ENCODE results near the gene PCBP3.

PCBP3 gene

GRCh38 chr21:45899317-45900033 lies 255.9 kb downstream of the PCBP3 start:
- Histone ChIP-seq H4K20me1 (ENCODE audit: insufficient read depth, low read length) (no peaks in the 10 kb centered on the region), H2AFZ (ENCODE audit: low read length) (no peak overlapping the region), H3K36me3 (replicated peaks; ENCODE audit: insufficient read depth, low read length) (no peaks in the 10 kb centered on the region), H3F3A (ENCODE audit: insufficient read depth, low read length) (no peaks in the 10 kb centered on the region), H3K4me3 (ENCODE audit: low read length) (no peak overlapping the region), H3K79me2 (ENCODE audit: low read length) (no peaks in the 10 kb centered on the region), H3K4me2 (ENCODE audit: low read depth, low read length) (no peak overlapping the region), H3K4me1 (ENCODE audit: low read length) (no peaks in the 10 kb centered on the region), H3K9me3 (replicated peaks; ENCODE audit: insufficient read depth, low read length) (no peaks in the 10 kb centered on the region), H3K27me3 (replicated peaks; ENCODE audit: insufficient read depth, low read length) (peaks cover 18% of the 10 kb centered on the region), H3K27ac (ENCODE audit: low read length) (no peak overlapping the region), H3K9ac (ENCODE audit: low read length) (no peak overlapping the region), H3K9me2 (replicated peaks; ENCODE audit: insufficient read depth, low read length) (no peaks in the 10 kb centered on the region)
- TF ChIP-seq EZH2phosphoT487 (IDR thresholded peaks at IDR 0.05; ENCODE audit: low read length) (no peak), EZH2 (optimal IDR thresholded peaks at IDR 0.05; ENCODE audit: low read depth, low read length) (no peak)
- TF ChIP-seq, protein P1, sequence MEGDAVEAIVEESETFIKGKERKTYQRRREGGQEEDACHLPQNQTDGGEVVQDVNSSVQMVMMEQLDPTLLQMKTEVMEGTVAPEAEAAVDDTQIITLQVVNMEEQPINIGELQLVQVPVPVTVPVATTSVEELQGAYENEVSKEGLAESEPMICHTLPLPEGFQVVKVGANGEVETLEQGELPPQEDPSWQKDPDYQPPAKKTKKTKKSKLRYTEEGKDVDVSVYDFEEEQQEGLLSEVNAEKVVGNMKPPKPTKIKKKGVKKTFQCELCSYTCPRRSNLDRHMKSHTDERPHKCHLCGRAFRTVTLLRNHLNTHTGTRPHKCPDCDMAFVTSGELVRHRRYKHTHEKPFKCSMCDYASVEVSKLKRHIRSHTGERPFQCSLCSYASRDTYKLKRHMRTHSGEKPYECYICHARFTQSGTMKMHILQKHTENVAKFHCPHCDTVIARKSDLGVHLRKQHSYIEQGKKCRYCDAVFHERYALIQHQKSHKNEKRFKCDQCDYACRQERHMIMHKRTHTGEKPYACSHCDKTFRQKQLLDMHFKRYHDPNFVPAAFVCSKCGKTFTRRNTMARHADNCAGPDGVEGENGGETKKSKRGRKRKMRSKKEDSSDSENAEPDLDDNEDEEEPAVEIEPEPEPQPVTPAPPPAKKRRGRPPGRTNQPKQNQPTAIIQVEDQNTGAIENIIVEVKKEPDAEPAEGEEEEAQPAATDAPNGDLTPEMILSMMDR (IDR thresholded peaks at IDR 0.05; ENCODE audit: low read length): no peak
- DNase-seq: no peak

- Histone ChIP-seq H3K27me3 (replicated peaks; ENCODE audit: insufficient read depth, low read length) (peaks cover 24% of the 10 kb centered on the region), H3K9me2 (replicated peaks; ENCODE audit: insufficient read depth, low read length) (no peaks in the 10 kb centered on the region), H3K9ac (ENCODE audit: low read length) (no peak overlapping the region), H3K36me3 (replicated peaks; ENCODE audit: insufficient read depth, low read length) (no peaks in the 10 kb centered on the region), H3K4me2 (ENCODE audit: low read depth, low read length) (no peak overlapping the region), H4K20me1 (ENCODE audit: insufficient read depth, low read length) (no peaks in the 10 kb centered on the region), H2AFZ (ENCODE audit: low read length) (no peak overlapping the region), H3K79me2 (ENCODE audit: low read length) (no peaks in the 10 kb centered on the region), H3K4me1 (ENCODE audit: low read length) (no peaks in the 10 kb centered on the region), H3F3A (ENCODE audit: insufficient read depth, low read length) (no peaks in the 10 kb centered on the region), H3K4me3 (ENCODE audit: low read length) (no peak overlapping the region), H3K27ac (ENCODE audit: low read length) (no peak overlapping the region), H3K9me3 (replicated peaks; ENCODE audit: insufficient read depth, low read length) (no peaks in the 10 kb centered on the region)
- TF ChIP-seq, protein P1 (IDR thresholded peaks at IDR 0.05; ENCODE audit: low read length): no peak
- TF ChIP-seq EZH2 (optimal IDR thresholded peaks at IDR 0.05; ENCODE audit: low read depth, low read length): no peak
- no peak for TF ChIP-seq EZH2phosphoT487 (IDR thresholded peaks at IDR 0.05; ENCODE audit: low read length)
- DNase-seq: no peak
Observed at GRCh38 chr21:45900034-45900868, 256.7 kb downstream of the PCBP3 start.

GRCh38 chr21:45901061-45901690 lies 257.7 kb downstream of the PCBP3 start:
- no peaks in the 10 kb centered on the region for H3K9me3 ChIP-seq (replicated peaks; ENCODE audit: insufficient read depth, low read length)
- TF ChIP-seq, protein P1 (IDR thresholded peaks at IDR 0.05; ENCODE audit: low read length): no peak
- TF ChIP-seq EZH2 (optimal IDR thresholded peaks at IDR 0.05; ENCODE audit: low read depth, low read length) (no peak), EZH2phosphoT487 (IDR thresholded peaks at IDR 0.05; ENCODE audit: low read length) (no peak)
- no peak for DNase-seq
- no peaks in the 10 kb centered on the region for H3K9me2 ChIP-seq (replicated peaks; ENCODE audit: insufficient read depth, low read length)
- no peaks in the 10 kb centered on the region for H3K36me3 ChIP-seq (replicated peaks; ENCODE audit: insufficient read depth, low read length)
- H3K4me3 ChIP-seq (ENCODE audit: low read length): no peak overlapping the region
- H3K4me2 ChIP-seq (ENCODE audit: low read depth, low read length): no peak overlapping the region
- H3K9ac ChIP-seq (ENCODE audit: low read length): no peak overlapping the region
- H3K27me3 ChIP-seq (replicated peaks; ENCODE audit: insufficient read depth, low read length): peaks cover 32% of the 10 kb centered on the region
- H3K4me1 ChIP-seq (ENCODE audit: low read length): no peaks in the 10 kb centered on the region
- no peak overlapping the region for H3K27ac ChIP-seq (ENCODE audit: low read length)
- no peak overlapping the region for H2AFZ ChIP-seq (ENCODE audit: low read length)
- H4K20me1 ChIP-seq (ENCODE audit: insufficient read depth, low read length): no peaks in the 10 kb centered on the region
- H3F3A ChIP-seq (ENCODE audit: insufficient read depth, low read length): no peaks in the 10 kb centered on the region
- no peaks in the 10 kb centered on the region for H3K79me2 ChIP-seq (ENCODE audit: low read length)

All from MM.1S (cell line).